HTR-8/SVneo (cell line): ENCODE measurements around the gene CCDC201.
"Not testable (repeated sequence)": the region's sequence is repeated elsewhere in the genome, so short reads cannot be mapped to it uniquely, and the experiment has no call there.

Experiments used
- DNase-seq: peaks from one replicate; pipeline ENCODE4 v3.0.0; 2011; ENCODE audit warnings: low spot score, mixed read lengths; ENCODE audit not compliant: insufficient read length
- FAIRE-seq: peaks from 2 replicates; lab custom pipeline; 2011; peaks lifted over from hg19 to GRCh38; lab: Jason Lieb, UNC

Gene CCDC201

GRCh38 chr7:45878457-45879144, 5.7 kb upstream of the CCDC201 start:
- DNase-seq (no peak), FAIRE-seq (no peak)

GRCh38 chr7:45876519-45876918, 3.6 kb upstream of the CCDC201 start:
- FAIRE-seq (no peak), DNase-seq (no peak)

GRCh38 chr7:45874408-45875131, 1.7 kb upstream of the CCDC201 start:
- peak; percentile 43 for DNase-seq
- FAIRE-seq = peak; percentile 62

- no peak for DNase-seq
- no peak for FAIRE-seq
Observed at GRCh38 chr7:45873355-45873754, 473 bp upstream of the CCDC201 start.

- FAIRE-seq (no peak), DNase-seq (no peak)
Observed at GRCh38 chr7:45872116-45873034, 507 bp downstream of the CCDC201 start.

- FAIRE-seq (no peak), DNase-seq (no peak)
Observed at GRCh38 chr7:45869426-45869825, 3.5 kb downstream of the CCDC201 start.

GRCh38 chr7:45867471-45867870, 5.4 kb downstream of the CCDC201 start:
- FAIRE-seq (no peak), DNase-seq (no peak)

- FAIRE-seq = no peak
Observed at GRCh38 chr7:45865594-45866410, 7.1 kb downstream of the CCDC201 start.

GRCh38 chr7:45863715-45864114, 9.2 kb downstream of the CCDC201 start:
- FAIRE-seq (no peak), DNase-seq (no peak)

More at GRCh38 chr7:45865594-45866410, 7.1 kb downstream of the CCDC201 start:
- no peak for DNase-seq

- DNase-seq, FAIRE-seq: not testable (repeated sequence)
Observed at GRCh38 chr7:45856888-45857287, 16.0 kb downstream of the CCDC201 start.

GRCh38 chr7:45855680-45856079, 17.2 kb downstream of the CCDC201 start:
- not testable (repeated sequence) for DNase-seq, FAIRE-seq

GRCh38 chr7:45853491-45853890, 19.4 kb downstream of the CCDC201 start:
- not testable (repeated sequence) for DNase-seq, FAIRE-seq

- not testable (repeated sequence) for FAIRE-seq, DNase-seq
Observed at GRCh38 chr7:45852984-45853383, 19.9 kb downstream of the CCDC201 start.

- DNase-seq, FAIRE-seq: not testable (repeated sequence)
Observed at GRCh38 chr7:45848734-45849133, 24.1 kb downstream of the CCDC201 start.

- not testable (repeated sequence) for FAIRE-seq, DNase-seq
Observed at GRCh38 chr7:45846536-45846935, 26.3 kb downstream of the CCDC201 start.

- FAIRE-seq, DNase-seq: not testable (repeated sequence)
Observed at GRCh38 chr7:45841926-45842717, 30.8 kb downstream of the CCDC201 start.

- not testable (repeated sequence) for DNase-seq, FAIRE-seq
Observed at GRCh38 chr7:45838852-45839251, 34.0 kb downstream of the CCDC201 start.

GRCh38 chr7:45832433-45833177, 40.3 kb downstream of the CCDC201 start:
- not testable (repeated sequence) for DNase-seq, FAIRE-seq
